ENCODE measurements around the gene TRANK1.
A peak's percentile ranks its signal among the peaks of the same experiment; 100 is the strongest.
"Not testable (repeated sequence)": the region's sequence is repeated elsewhere in the genome, so short reads cannot be mapped to it uniquely, and the experiment has no call there.

TRANK1 gene

GRCh38 chr3:36919439-36920160 is 25.3 kb downstream of the TRANK1 start:
- DNase-seq, result no peak

DNA sequence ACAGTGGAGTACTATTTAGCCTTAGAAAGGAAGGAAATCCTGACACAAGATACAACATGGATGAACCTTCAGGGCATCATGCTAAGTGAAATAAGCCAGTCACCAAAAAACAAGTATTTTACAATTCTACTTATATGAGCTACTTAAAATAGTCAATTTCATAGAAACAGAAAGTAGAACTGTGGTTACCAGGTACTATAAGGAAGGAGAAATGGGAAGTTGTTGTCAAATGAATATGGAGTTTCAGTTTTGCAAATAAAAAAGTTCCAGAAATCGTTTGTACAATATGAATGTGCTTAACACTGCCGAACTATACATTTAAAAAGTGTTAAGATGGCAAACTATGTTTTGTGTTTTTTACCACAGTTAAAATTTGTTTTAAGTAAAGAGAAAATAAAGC is 26.8 kb downstream of the TRANK1 start:
- DNase-seq, result no peak

DNA sequence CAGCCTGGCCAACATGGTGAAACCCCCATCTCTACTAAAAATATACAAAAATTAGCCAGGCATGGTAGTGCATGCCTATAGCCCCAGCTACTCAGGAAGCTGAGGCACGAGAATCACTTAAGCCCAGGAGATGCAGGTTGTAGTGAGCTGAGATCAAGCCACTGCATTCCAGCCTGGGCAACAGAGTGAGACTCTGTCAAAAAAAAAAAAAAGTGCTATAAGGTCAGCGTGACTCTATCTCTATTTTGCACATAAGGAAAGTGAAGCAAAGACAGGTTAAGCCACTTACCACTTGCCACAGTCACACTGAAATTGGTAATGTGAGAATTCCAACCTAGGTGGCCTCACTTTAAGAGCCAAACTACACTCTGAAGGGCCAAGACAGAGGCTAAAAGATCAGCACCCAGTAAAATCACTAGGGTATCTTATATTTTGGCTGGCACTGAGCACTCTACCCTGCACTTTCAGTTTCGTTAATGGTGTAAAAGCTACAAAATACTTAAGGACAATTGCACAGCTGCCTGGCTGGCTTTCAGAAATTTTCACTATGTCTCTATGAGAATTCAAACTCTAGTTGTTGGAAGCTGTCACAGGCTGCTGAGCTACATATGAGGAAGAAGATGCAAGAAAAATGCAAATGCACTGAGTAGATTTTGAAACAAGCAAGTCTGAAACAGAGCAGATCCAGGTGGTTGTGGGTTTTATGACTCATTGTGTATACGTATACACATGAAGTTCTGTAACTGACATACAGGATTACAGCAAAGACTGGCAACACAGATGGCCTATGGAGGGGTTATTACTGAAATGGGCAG is 32.7 kb downstream of the TRANK1 start:
- DNase-seq, result peak; percentile 82

DNA sequence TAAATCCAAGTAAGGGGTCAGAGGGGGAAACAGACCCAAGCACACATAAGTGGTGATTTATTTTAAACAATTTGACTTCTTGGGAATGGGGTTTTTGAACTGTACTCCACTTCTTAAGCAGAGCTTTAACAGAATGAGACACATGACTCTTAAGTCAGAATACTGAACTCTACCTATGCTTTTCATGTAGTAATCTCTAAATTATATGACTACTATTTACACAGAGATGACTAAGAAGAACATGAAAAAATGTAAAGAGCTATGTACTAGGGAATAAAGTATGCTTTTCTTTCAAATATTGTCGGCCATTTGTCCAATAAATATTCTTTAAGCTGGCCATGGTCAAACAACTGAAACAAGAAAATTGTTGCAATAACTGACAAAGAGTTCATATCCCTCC is 35.2 kb downstream of the TRANK1 start:
- no peak for DNase-seq

- no peak for DNase-seq
Observed at GRCh38 chr3:36909181-36909580, 35.7 kb downstream of the TRANK1 start.

DNA sequence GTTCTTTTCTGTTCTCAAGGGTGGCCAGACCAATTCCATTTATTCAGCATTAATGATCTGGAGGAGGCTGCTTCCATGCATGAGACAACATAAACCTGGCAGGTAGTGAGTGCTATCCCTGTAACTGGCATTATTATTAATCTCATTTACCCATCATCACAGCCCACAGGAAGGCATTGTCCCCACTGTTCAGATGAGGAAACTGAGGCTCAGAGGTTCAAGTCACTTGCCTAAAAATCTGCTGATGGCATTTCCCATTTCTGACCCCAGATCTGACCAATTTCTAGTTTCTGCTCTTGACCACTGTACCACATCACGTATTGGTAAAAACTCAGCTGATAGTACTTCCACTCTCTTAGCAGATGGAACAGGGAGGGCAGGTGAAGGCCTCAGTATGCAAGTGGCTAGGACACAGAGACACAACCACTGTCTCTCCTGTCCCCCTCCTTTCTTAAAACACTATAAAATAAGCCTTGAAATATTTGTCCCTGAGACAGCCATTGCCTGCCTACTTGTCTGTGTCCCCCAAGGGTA is 36.1 kb downstream of the TRANK1 start:
- DNase-seq, result no peak

GRCh38 chr3:36907911-36908646 is 36.8 kb downstream of the TRANK1 start:
- peak; percentile 22 for DNase-seq

DNA sequence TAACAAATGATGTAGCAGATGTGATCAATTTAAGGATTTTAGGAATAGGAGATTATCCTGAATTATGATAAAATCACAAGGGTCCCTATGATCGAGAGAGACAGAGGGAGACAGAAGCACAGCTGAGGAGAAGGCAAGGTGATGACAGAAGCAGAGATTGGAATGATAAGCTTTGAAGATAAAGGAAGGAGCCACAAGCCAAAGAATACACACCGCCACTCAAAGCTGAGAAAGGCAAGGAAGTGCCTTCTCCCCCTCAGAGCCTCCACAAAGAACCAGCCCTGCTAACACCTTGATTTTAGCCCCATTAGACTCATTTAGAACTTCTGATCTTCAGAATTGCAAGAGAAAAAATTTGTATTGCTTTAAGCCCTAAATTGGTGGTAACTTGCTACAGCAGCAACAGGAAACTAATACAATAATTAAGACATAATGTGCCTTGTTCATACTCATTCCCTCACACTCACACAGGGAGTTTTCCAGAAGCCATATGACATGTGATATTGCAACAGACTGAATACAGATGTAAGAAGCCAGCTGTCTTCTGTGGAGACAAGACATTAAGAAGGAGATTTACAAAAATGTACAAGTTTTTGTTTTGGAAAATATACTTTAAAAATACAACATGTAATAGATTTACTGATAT is 38.2 kb downstream of the TRANK1 start:
- peak; percentile 31 for DNase-seq

DNA sequence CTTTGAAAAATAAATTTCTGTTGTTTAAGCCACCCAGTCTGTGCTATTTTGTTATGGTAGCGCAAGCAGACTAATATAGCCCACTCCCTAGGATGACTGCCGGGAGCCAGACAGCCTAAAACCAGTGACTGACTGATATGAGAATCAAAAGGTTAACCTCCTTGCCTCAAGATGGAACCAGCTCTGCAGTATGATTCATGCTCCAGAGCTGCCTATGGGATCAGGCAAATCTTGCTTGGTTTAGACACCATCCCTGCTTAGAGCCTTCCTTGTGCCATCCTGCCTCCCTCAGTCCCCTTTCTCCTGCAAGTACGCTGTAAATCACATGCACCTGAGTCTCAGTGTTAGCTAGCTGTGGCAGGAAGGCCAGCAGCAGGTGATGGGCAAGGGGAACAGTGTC is 39.3 kb downstream of the TRANK1 start:
- no peak for DNase-seq

GRCh38 chr3:36904641-36905040 is 40.2 kb downstream of the TRANK1 start:
- DNase-seq, result peak; percentile 7

DNA sequence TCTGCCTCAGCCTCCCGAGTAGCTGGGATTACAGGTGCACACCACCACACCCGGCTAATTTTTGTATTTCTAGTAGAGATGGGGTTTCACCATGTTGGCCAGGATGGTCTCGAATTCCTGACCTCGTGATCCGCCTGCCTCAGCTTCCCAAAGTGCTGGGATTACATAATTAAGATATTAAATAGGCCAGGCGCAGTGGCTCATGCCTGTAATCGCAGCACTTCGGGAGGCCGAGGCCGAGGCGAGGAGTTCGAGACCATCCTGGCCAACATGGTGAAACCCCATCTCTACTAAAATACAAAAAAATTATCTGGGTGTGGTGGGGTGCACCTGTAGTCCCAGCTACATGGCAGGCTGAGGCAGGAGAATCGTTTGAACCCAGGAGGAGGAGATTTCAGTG is 40.8 kb downstream of the TRANK1 start:
- DNase-seq, result not testable (repeated sequence)

GRCh38 chr3:36903119-36903882 is 41.6 kb downstream of the TRANK1 start:
- DNase-seq, result no peak

GRCh38 chr3:36901588-36901987 is 43.3 kb downstream of the TRANK1 start:
- DNase-seq, result no peak

GRCh38 chr3:36900474-36901443 is 44.1 kb downstream of the TRANK1 start:
- no peak for DNase-seq

DNA sequence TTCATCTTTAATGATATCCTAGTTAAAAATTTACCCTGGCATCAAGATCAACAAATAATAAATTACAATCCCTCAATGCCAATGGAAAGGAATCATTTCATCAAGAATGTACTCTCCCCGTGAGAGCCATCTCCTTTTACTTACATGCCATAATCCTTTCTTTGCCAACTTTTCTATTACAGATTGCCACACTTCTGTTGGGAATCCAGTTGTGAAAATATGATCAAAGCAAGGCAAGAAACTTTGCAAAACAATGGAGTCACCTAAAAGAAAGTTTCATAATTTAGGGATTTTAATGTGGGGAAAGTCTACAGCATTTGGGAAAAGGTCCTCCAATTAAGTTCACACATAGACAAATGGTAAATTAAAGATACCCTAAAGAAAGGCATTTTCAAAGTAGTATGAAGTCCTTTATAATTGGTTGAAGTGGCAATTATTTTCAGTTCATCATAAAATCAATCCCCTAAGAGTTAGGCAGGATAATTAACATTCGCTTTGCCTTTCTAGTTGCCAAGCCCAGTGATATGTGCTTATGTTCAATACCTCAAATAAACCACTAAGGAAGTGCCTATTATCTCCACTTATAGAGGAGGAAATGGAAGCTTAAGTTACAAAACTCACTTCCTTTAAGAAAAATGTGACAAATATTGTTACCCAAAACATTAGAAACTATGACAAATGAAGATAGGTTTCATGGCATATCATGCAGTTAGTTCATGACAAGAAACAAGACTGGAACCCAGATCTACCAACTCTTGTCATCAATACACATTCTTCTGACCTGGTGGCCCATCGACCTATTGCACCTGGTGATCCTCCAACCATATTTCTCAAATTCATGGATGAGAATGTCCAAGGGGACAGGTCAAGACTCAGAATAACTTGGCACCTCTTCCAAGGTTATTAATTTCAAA is 49.1 kb downstream of the TRANK1 start:
- DNase-seq, result no peak

- DNase-seq, result no peak
Observed at GRCh38 chr3:36894914-36895313, 49.9 kb downstream of the TRANK1 start.

DNA sequence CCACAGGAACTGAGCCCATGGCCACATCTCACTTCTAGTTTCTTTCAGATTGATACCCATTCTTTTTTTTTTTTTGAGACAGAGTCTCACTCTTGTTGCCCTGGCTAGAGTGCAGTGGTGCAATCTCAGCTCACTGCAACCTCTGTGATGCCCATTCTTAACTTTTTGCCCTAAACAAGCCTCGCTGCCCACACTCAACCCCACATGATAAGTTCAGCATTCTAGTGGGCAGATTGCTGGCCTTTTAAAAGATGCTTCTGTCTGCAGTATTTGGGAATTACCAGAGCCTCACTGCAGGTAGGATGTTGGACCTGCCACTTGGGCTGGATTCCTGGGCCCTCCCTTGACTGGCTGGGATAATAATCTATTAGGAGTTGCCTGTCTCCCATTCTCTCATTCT is 51.0 kb downstream of the TRANK1 start:
- DNase-seq, result no peak

DNA sequence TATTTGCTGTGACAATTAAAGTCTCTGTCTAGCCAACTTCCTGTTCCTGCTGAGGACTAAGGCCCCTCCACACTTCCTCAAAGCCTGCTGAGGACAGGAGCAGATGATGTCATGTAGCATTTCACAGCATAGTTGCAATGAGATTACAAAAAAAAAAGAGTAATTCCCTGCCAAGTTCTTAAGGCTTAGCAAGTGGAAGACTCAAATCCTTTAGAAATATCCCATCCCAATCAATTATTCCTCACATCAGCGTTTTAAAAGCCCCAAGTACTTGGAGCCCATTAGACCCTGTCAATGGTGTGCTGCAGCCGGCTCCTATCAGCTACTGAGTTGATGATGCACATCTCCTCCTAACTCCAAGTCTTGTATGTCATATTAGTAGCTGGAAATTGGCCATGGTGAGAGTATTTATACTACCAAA is 51.7 kb downstream of the TRANK1 start:
- peak; percentile 86 for DNase-seq

GRCh38 chr3:36892457-36893136 is 52.3 kb downstream of the TRANK1 start:
- no peak for DNase-seq
